GM18502 (cell line): ENCODE results near the gene PPP2R2B.
"Not testable (repeated sequence)": the region's sequence is repeated elsewhere in the genome, so short reads cannot be mapped to it uniquely, and the experiment has no call there.

Experiments used
- ATAC-seq: cut with Tn5 transposase; IDR thresholded peaks from one replicate; pipeline ENCODE4 v1.9.1; 2021; ENCODE audit warnings: mild to moderate bottlenecking; ENCODE audit not compliant: unreplicated experiment, poor library complexity

PPP2R2B gene

DNA sequence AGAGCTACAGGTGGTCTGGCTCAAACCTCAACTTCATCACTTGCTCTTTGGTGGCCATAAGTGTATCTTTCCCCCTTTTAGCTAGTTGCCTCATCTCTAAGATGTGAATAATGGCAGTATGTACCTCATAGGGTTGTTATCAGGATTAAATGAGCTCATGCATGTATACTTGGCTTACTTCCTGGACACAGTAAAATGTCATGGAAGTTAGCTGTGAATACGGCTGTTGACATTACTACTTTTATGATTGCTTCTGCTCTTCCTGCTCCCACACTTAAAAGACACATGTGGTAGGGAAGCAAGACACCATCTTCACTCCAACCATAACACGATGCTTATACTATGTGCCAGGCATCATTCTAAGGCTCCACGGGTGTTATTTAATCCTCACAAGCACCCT lies 248.1 kb downstream of the PPP2R2B start:
- no peak for ATAC-seq

DNA sequence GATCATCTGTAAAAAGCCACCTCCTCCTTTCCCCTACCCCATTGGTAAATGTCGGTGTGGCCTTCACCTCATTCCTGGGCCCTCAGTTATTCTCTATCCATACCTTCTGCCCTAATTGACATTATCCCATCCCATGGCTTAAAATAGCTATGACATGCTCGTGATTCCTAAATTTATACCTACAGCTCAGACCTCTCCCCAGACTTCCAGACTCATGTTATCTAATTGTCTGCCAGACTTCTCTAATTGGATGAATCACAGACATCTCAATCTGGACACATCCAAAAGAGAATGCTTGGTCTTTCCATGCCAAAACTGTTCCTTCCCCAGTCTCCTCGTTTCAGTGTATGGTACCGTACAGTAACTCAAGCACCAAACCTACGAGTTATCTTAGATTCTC lies 249.6 kb downstream of the PPP2R2B start:
- no peak for ATAC-seq

DNA sequence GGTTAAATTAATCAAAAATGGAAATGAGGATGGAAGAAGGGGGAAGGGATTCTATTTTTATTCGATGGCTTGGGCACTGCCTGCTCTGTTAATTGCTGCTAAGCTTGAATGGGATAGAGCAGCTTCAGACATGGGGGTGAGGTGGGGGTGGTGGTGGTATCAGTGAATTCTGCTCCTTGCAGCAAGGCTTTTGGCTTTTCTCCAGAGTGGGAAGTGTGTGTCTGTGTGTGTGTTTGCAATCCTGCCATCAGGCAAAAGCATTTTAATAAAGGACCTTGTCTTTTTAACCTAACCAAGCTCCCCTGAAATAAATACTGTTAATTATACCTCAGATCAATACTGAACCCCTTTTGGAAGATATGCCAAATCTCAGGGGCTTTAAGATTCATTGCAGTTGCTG lies 251.6 kb downstream of the PPP2R2B start:
- ATAC-seq, result no peak

DNA sequence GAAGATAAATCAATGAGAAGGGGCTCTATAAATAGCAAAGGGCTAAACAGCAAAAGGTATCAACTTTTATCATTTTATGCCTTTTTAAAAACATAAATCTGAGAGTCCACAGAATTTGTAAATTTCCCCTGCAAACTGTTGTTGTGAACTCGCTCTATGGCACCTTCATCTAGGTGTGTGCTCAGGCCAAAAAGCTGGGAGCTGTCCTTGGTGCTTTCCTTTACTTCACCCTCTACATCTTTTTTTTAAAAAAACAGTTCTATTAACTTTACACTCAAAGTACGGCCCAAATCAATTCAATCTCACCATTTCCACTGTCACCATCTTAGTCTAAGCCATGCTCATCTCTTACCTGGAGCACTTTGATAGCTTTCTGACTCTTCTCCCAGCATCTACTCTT lies 254.4 kb downstream of the PPP2R2B start:
- ATAC-seq, result no peak

DNA sequence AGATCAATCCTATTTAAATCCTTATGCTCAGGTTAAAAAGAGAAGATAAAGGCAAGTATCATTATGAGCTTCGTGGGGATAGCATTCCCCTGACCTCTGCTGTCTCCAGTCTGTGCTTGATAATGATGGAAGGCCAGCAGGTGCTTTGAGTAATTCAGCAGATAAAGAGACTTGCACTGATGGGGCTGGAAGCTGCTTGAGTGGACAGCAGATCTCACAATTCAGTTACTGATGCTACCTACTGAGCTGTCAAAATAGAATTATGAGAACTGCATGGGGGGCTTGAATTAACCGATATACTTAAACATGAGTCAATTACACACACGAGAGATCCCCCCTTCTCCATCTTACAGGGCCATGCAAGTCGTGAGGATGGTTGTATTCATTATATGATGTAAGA lies 254.9 kb downstream of the PPP2R2B start:
- no peak for ATAC-seq

DNA sequence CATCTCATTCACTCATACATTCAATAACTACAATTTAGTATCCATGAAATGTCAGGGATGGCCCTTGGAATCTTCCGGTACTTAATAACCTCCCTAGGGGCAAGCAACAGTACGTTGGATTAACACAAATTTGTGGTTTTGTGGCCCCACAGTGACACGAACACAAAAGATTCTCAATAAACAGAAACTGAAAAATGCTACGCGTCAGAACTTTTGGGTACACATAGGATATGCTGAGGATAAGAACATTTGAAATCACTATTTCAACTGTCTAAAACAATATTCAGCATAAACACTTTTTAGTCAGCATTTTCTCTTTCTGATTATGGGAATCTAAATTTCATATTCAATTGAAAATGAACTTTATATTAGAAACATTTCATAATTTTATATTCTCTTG lies 255.5 kb downstream of the PPP2R2B start:
- ATAC-seq, result no peak

DNA sequence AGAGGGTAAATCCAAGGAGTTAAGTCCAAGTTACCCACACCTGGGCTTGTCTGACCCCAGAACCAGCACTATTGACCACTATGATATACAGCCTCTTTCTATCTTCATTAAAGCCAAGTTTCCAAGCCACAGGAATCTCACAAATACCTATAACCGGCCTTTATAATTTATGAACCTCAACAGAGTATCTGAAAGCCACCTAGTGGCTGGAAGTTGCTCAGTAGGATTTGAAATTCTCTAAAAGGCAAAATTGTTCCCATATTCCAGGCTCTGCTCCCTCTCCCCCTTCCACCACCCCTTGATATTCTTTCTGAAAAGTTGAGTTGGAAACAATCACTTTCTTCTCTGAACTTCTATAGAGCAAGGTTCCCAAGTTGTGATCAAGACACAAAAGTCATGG lies 256.2 kb downstream of the PPP2R2B start:
- no peak for ATAC-seq

DNA sequence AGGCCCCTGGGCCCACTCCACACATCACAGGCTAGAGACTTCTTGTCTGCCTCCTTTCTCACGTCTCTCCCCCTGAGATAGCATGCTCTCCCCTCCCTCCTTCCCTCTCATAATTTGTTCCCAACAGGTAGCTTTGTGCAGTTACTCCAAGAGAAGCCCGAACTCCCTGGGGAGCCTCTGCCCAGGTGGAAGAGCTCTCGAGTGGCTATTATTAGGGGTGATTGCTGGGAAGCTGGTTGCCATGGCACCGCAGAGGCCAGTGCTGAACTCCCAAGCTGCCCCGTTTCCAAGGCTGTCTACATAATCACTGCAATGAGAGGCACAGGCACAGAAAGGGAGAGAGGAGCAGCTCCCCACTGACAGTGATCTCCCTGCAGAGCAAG lies 257.9 kb downstream of the PPP2R2B start:
- ATAC-seq, result no peak

DNA sequence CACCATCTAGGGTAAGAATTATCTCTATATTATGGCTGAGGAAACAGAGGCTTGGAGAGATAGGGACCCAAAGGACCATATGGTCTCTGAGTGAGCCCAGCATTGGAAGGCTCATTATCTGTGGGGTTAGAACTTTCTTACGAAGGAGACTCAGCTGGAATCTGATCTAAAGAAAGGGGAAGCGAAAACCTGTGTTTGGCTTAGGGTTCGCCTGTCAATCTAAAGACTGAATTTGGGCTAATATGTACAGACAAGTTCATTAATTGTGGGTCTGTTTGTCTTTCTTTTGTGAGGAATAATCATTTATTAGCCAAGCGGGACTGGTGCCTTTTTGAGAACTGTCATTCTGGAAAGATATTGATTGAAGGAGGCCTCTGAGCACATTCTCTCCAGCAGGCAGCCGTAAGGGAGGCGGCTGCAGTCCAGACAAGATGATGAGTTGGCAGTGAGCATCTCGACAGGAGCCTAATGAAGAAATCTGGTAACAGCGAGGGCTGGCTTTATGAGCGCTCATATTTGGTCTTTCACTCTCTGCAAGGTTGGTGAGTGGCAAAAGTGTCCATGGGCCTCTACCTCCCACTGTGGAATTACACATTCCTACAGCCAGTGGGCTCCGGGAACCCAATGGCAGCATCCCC lies 258.4 kb downstream of the PPP2R2B start:
- ATAC-seq, result no peak

DNA sequence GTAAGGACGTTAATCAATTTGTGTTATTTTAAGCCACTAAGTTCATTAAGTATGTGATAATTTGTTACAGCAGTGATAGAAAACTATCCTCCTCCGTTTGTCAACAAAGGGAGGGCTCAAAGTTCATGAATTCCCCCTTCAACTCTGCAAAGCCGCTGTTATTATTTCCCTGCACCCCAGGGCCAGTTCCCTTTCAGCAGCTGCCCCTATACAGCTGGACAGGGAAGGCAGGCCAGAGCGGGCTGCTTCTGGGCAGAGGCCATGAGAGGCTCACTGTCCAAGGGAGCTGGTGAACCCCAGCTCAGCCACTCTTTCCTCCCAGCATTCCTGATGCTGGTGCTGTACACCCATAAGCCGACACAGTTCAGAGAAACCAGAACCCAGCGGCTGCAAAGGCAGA lies 260.1 kb downstream of the PPP2R2B start:
- ATAC-seq, result no peak

DNA sequence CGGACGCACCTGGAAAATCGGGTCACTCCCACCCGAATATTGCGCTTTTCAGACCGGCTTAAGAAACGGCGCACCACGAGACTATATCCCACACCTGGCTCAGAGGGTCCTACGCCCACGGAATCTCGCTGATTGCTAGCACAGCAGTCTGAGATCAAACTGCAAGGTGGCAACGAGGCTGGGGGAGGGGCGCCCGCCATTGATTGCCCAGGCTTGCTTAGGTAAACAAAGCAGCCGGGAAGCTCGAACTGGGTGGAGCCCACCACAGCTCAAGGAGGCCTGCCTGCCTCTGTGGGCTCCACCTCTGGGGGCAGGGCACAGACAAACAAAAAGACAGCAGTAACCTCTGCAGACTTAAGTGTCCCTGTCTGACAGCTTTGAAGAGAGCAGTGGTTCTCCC lies 268.8 kb downstream of the PPP2R2B start:
- ATAC-seq, result not testable (repeated sequence)

DNA sequence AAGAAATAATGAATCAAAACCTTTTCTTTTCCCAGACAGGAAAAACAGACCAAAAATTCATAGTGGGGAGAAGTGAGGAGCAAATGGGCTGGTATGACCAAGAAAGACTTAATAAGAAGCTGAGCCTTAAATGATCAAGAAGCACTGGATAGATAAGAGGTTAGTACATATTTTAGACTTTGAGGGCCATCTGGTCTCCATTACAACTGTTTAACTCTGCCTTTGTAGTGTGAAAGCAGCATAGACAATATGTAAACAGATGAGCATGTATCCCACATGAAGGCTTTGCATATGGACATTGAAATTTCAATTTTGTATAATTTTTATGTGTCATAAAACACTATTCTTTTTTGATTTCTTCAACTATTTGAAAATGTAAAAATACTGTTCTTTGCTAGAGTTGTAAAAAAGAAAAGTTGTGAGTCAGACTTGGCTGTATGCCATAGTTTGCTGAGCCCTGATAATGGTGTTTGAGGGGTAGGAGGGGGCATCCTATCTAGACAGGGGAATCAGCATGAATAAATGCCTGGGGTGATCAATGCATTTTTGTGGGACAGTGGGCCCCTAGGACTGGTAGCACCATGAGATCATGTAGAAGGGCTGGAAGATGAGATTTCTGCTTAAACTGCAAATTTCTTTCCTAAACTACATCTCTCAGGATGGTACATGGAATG lies 270.8 kb downstream of the PPP2R2B start:
- ATAC-seq, result no peak

DNA sequence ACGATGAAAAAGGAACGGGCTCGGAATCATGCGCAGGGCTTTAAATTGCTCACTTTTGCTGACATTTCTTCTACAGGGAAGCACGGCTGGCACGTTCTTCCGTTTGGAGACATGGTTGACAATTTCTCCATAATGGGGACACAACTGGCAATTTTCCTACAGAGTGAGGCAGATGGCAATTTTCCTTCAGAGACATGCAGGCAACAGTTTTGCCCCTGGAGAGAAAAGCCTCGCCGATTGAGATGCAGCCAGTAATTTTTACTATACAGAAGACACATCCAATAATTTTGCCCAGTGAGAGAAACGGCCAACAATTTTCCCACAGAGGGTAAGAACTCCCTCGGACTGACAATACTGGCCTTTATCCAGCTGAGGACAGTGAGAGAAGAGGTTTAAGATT lies 271.7 kb downstream of the PPP2R2B start:
- no peak for ATAC-seq

DNA sequence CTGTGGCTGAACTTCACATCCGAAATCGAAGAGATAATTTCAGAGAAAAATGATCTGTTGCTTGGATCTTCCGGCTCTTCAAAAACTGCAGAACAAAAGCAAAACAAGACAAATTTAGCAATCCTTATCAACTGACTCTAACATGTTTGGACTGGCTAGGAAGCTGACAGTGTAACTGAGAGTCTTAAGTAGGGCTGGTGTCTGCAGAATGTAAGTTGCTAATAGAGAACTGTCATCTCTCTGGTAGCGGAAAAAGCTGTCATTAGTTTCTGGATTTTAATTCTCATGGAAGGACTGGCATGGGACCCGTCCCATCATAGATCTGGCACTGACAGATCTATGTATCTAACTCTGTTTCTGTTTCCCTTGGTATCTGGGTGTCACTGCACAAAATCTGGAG lies 278.2 kb downstream of the PPP2R2B start:
- no peak for ATAC-seq

DNA sequence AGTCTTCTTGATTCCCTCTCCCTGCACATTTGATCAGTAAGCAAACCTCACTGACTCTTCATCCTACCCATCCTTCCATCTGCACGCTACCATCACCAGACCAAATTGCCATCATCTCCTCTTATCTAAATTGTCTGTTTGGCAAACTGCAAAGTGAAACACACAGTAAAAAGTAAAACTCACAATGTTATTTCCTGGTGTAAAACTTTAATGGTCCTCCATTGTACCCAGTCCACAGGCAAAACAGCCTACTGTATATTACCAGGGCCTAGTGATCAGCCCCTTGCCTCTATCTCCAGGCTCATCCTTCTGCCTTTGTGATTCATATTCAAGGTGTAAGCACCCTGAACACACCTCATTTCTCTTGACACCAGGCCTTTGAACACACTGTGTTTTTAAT lies 279.3 kb downstream of the PPP2R2B start:
- no peak for ATAC-seq

DNA sequence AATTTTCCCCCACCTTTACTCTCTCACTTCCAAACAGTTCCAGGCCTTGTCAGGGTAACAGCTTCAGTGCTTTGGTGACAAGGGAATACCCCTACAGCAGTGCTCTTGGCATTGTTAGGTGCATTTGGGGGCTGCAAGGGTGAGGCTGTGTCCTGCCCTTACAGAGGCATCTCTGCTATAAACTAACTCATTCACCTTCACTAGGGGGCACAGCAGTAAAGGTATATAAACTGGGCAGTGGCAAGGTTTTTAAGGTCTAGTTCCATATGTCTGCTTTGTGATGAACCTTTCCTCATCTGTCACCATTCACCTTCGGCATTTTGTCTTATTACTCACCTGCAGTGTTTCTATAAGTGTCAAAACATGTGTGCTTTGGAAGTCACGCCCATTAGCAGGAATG lies 283.5 kb downstream of the PPP2R2B start:
- no peak for ATAC-seq

DNA sequence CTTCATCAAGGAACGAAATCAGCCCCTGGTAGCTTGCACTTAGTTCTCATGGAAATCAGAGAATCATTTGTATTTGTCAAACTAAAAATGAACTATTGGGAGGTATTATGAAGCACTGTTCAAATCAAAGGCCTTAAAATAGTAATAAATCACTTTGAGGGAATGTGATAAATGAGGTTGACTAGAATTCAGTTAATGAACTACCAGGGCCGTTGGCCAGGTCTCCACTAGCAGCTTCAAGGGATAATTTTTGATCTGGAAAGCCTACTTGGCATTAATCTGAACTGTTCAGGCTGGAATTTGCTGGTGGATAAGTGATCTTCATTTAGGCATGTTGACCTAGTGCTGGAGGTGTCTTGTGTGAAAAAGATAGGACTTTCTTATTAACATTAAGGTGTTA lies 286.2 kb downstream of the PPP2R2B start:
- no peak for ATAC-seq

DNA sequence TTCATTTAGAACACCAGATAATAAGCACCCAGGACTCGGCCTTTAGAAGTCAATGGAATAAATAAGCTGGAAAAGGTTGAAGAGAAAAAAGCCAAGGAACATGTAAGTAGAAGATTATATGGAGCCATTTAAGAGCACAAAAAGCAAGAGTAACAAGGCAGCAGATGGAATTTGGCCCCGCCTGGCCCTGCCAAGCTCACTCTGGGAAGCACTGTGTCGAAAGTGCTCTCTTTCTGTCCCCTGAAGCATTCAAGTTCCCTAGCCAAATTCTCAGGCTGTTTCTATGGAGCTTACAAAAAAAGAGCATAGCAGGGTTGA lies 289.6 kb downstream of the PPP2R2B start:
- ATAC-seq, result no peak

DNA sequence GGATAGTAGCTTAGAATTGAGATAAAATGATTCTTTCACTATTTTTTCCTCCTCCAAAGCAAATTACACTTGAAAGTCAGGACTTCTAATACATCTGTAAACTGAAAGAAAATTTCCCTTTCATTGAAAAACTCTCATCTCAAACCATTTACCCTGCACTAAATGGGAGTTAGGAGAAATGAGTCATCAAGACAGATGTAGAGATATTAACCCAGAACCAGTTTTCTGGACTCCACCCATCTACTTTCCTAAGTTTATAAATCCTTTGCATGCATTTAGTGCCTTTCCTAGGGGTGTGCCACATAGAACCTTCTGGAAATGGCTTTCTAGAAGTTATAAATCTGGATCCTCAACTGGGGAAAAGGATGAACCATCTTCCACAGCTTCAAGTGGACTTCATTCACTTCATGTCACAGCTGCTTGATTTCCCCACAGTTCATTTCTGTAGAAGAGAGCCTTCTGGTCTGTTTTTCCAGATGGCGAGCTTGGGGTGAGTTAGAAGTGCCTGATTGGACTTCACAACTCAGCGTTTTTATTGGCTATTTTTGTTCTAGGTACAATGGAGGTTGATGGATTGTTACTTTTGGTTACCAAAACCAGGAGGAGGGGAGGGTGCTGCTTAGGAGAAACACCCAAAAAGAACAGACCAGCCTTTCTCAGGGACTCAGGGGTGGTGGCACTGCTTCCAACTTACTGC lies 290.1 kb downstream of the PPP2R2B start:
- no peak for ATAC-seq

DNA sequence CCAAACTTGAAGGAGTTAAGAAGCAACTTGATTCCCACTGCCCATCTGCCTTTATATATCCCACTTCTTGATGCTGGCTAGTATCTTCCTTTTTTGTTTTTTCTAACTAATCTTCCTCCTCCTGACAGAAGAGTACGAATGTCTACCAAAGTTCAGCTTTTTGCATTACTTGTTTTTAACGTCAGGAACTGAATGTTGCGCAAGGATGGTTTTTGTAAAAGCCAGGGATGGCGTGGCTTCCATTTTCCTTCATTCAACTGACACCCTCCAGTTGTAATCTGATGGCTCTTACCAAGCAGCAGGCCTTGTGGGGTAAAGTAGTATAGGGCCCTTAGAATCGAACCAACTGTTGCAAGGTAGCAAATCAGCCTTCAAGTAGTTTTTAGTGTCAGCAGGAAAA lies 291.8 kb downstream of the PPP2R2B start:
- ATAC-seq, result no peak

DNA sequence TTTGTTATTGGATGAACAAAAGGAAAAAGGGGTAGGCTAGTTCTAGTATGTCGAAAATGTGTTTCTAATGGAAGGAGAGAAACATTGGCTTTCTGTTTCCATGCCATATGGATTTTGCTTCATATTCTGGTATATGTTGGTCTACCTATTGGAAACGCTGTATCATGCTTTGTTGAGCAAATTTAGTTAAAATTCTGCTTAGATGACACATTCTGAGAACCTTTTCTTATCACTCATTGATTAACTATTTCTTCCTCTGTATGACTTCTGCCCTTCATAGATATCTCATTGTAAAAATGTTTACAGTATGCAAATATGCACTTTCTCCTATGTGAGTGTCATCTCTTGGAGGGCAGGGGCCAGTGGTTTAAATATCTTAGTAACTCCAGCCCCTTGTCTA lies 293.8 kb downstream of the PPP2R2B start:
- no peak for ATAC-seq

DNA sequence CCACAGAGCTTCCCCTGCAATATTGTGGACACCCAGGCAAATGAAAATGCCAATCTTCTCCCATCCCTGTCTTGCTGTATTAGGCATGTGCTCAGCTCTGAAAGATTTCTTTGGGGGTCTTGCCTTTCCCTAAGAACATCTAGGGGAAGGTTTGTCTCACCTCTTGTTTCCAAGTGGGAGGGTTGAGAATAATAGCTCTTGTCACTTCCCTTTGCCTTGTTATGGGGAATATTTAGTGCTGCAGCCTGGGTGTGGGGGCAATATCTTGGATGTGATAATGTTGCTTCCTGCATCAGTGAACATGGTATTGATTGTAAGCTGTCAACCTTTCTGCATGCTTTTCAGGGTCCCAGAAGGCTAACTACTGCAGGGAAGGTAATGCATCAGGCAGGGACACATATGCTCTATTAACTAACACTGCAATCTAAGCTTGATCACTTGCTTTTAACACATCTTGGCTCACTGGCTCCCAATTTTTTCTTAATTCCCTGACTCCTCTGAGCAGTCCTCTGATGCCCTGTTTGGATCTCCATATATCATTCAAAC lies 296.4 kb downstream of the PPP2R2B start:
- no peak for ATAC-seq
